Mesendoderm (in vitro differentiated cells): ENCODE data around the gene DGKI.

Experiments
- DNase-seq: peaks from one replicate; pipeline ENCODE4 v3.0.0; 2013
- H2AK5ac ChIP-seq: 2 replicates; pipeline ENCODE4 v1.6.1; 2013; ENCODE audit warnings: low read length, inconsistent platforms
- H2BK120ac ChIP-seq: 2 replicates; pipeline ENCODE4 v1.6.1; 2013; ENCODE audit warnings: low read depth, mild to moderate bottlenecking, low read length, moderate library complexity, mixed read lengths
- H2BK15ac ChIP-seq: replicated peaks from 2 replicates; pipeline ENCODE4 v1.6.1; 2013; ENCODE audit warnings: low read depth, mild to moderate bottlenecking, moderate library complexity
- H2BK5ac ChIP-seq: 2 replicates; pipeline ENCODE4 v1.6.1; 2013; ENCODE audit warnings: low read length, inconsistent platforms
- H3K18ac ChIP-seq: 2 replicates; pipeline ENCODE4 v1.6.1; 2013; ENCODE audit warnings: mild to moderate bottlenecking, low read length, mixed read lengths
- H3K23ac ChIP-seq: one replicate; pipeline ENCODE4 v1.6.1; 2013; ENCODE audit warnings: low read length
- H3K27ac ChIP-seq: 2 replicates; pipeline ENCODE4 v1.5.1; 2013; ENCODE audit warnings: low read depth, mild to moderate bottlenecking, inconsistent platforms, low read length, moderate library complexity
- H3K27me3 ChIP-seq: 2 replicates; pipeline ENCODE4 v1.6.1; 2013; ENCODE audit warnings: low read length, control low read depth, mild to moderate bottlenecking, inconsistent platforms; ENCODE audit not compliant: insufficient read depth, poor library complexity
- H3K36me3 ChIP-seq: 2 replicates; pipeline ENCODE4 v1.6.1; 2013; ENCODE audit warnings: low read length, inconsistent platforms; ENCODE audit not compliant: control insufficient read depth, insufficient read depth
- H3K4ac ChIP-seq: one replicate; pipeline ENCODE4 v1.6.1; 2013; ENCODE audit warnings: low read depth, mild to moderate bottlenecking, low read length, moderate library complexity
- H3K4me1 ChIP-seq: 2 replicates; pipeline ENCODE4 v1.6.1; 2013; ENCODE audit warnings: low read depth, low read length, inconsistent platforms; ENCODE audit not compliant: control insufficient read depth
- H3K4me2 ChIP-seq: 2 replicates; pipeline ENCODE4 v1.6.1; 2013; ENCODE audit warnings: low read length
- H3K4me3 ChIP-seq: 2 replicates; pipeline ENCODE4 v1.5.1; 2013; ENCODE audit warnings: mild to moderate bottlenecking, low read length
- H3K56ac ChIP-seq: one replicate; pipeline ENCODE4 v1.6.1; 2013; ENCODE audit warnings: low read length
- H3K79me1 ChIP-seq: 2 replicates; pipeline ENCODE4 v1.6.1; 2013; ENCODE audit warnings: low read length, inconsistent platforms
- H3K79me2 ChIP-seq: 2 replicates; pipeline ENCODE4 v1.6.1; 2013; ENCODE audit warnings: mild to moderate bottlenecking, low read length; ENCODE audit not compliant: control insufficient read depth, insufficient read depth
- H3K9ac ChIP-seq: 2 replicates; pipeline ENCODE4 v1.6.1; 2013; ENCODE audit warnings: low read length, inconsistent platforms
- H4K5ac ChIP-seq: one replicate; pipeline ENCODE4 v1.6.1; 2013; ENCODE audit warnings: low read length
- H4K8ac ChIP-seq: one replicate; pipeline ENCODE4 v1.6.1; 2013; ENCODE audit warnings: low read depth, mild to moderate bottlenecking, control low read depth, low read length, moderate library complexity
- whole genome bisulfite sequencing: extraction: QIAGEN DNeasy Blood & Tissue Kit; methylation state at CpG from one replicate; pipeline ENCODE4 v1.1.7; 2013; ENCODE audit warnings: low lambda C conversion rate, missing lambda C conversion rate; ENCODE audit not compliant: insufficient coverage; ENCODE audit errors: extremely low coverage; 5-methylcytosine and 5-hydroxymethylcytosine counted together

Gene DGKI

GRCh38 chr7:137572056-137572784 is 274.6 kb downstream of the DGKI start:
- H3K79me1 ChIP-seq, result no peaks in the 10 kb centered on the region
- no peaks in the 10 kb centered on the region for H3K4me1 ChIP-seq
- H2BK5ac ChIP-seq, result no peak overlapping the region
- no peak overlapping the region for H3K4ac ChIP-seq
- H3K36me3 ChIP-seq, result no peaks in the 10 kb centered on the region
- H4K8ac ChIP-seq, result no peak overlapping the region
- no peak overlapping the region for H2AK5ac ChIP-seq
- H2BK120ac ChIP-seq, result no peak overlapping the region
- H3K9ac ChIP-seq, result no peak overlapping the region
- no peak overlapping the region for H3K23ac ChIP-seq
- H3K18ac ChIP-seq, result no peak overlapping the region
- H4K5ac ChIP-seq, result no peak overlapping the region
- no peak overlapping the region for H3K4me3 ChIP-seq
- no peaks in the 10 kb centered on the region for H3K79me2 ChIP-seq
- H3K27ac ChIP-seq, result no peak overlapping the region
- H2BK15ac ChIP-seq, result no peak overlapping the region
- no peak overlapping the region for H3K56ac ChIP-seq
- H3K27me3 ChIP-seq, result no peaks in the 10 kb centered on the region
- H3K4me2 ChIP-seq, result no peak overlapping the region
- WGBS, result no CpG with 5 or more reads among the region's 5 CpGs
- DNase-seq, result no peak

GRCh38 chr7:137564677-137565076 is 282.1 kb downstream of the DGKI start:
- no peak overlapping the region for H2BK15ac ChIP-seq
- no peak overlapping the region for H2AK5ac ChIP-seq
- WGBS, result no CpG with 5 or more reads among the region's 11 CpGs
- H3K18ac ChIP-seq, result no peak overlapping the region
- no peaks in the 10 kb centered on the region for H3K36me3 ChIP-seq
- no peak overlapping the region for H3K56ac ChIP-seq
- H3K4ac ChIP-seq, result no peak overlapping the region
- no peak overlapping the region for H3K4me2 ChIP-seq
- no peaks in the 10 kb centered on the region for H3K79me1 ChIP-seq
- DNase-seq, result peak; percentile 29
- no peak overlapping the region for H4K8ac ChIP-seq
- H2BK5ac ChIP-seq, result no peak overlapping the region
- no peak overlapping the region for H3K9ac ChIP-seq
- no peaks in the 10 kb centered on the region for H3K4me1 ChIP-seq
- H3K27me3 ChIP-seq, result no peaks in the 10 kb centered on the region
- no peak overlapping the region for H4K5ac ChIP-seq
- H3K4me3 ChIP-seq, result no peak overlapping the region
- H2BK120ac ChIP-seq, result no peak overlapping the region
- no peaks in the 10 kb centered on the region for H3K79me2 ChIP-seq
- no peak overlapping the region for H3K27ac ChIP-seq
- H3K23ac ChIP-seq, result no peak overlapping the region

GRCh38 chr7:137563981-137564380 is 282.8 kb downstream of the DGKI start:
- Histone ChIP-seq H3K23ac (no peak overlapping the region), H4K8ac (no peak overlapping the region), H3K27ac (no peak overlapping the region), H3K36me3 (no peaks in the 10 kb centered on the region), H3K27me3 (no peaks in the 10 kb centered on the region), H3K79me1 (no peaks in the 10 kb centered on the region), H3K4me1 (no peaks in the 10 kb centered on the region), H4K5ac (no peak overlapping the region), H3K9ac (no peak overlapping the region), H3K79me2 (no peaks in the 10 kb centered on the region), H3K4ac (no peak overlapping the region), H3K4me3 (no peak overlapping the region), H2BK5ac (no peak overlapping the region), H2AK5ac (no peak overlapping the region), H3K56ac (no peak overlapping the region), H2BK15ac (no peak overlapping the region), H3K4me2 (no peak overlapping the region), H3K18ac (no peak overlapping the region), H2BK120ac (no peak overlapping the region)
- no peak for DNase-seq

GRCh38 chr7:137547485-137547884 is 299.3 kb downstream of the DGKI start:
- Histone ChIP-seq H3K27ac (no peak overlapping the region), H2AK5ac (no peak overlapping the region), H3K9ac (no peak overlapping the region), H3K18ac (no peak overlapping the region), H3K27me3 (no peaks in the 10 kb centered on the region), H4K5ac (no peak overlapping the region), H2BK120ac (no peak overlapping the region), H2BK15ac (no peak overlapping the region), H3K23ac (no peak overlapping the region), H3K36me3 (no peaks in the 10 kb centered on the region), H3K4ac (no peak overlapping the region), H3K79me1 (no peaks in the 10 kb centered on the region), H3K79me2 (no peaks in the 10 kb centered on the region), H4K8ac (no peak overlapping the region), H3K56ac (no peak overlapping the region), H3K4me2 (no peak overlapping the region), H3K4me1 (no peaks in the 10 kb centered on the region), H3K4me3 (no peak overlapping the region), H2BK5ac (no peak overlapping the region)
- no peak for DNase-seq
- WGBS, result no CpG with 5 or more reads among the region's 3 CpGs

- Histone ChIP-seq H3K36me3 (no peaks in the 10 kb centered on the region), H2AK5ac (no peak overlapping the region), H3K79me1 (no peaks in the 10 kb centered on the region), H3K4me2 (no peak overlapping the region), H3K18ac (no peak overlapping the region), H3K27ac (no peak overlapping the region), H2BK120ac (no peak overlapping the region), H3K4me1 (no peaks in the 10 kb centered on the region), H3K9ac (no peak overlapping the region), H3K79me2 (no peaks in the 10 kb centered on the region), H4K5ac (no peak overlapping the region), H4K8ac (no peak overlapping the region), H3K4ac (no peak overlapping the region), H3K56ac (no peak overlapping the region), H3K4me3 (no peak overlapping the region), H3K27me3 (no peaks in the 10 kb centered on the region), H2BK15ac (no peak overlapping the region), H2BK5ac (no peak overlapping the region), H3K23ac (no peak overlapping the region)
- no peak for DNase-seq
- no CpG with 5 or more reads among the region's 4 CpGs for WGBS
These were observed 300.1 kb downstream of the DGKI start for GRCh38 chr7:137546671-137547070.

GRCh38 chr7:137546009-137546408 is 300.8 kb downstream of the DGKI start:
- WGBS, result no CpG with 5 or more reads among the region's 13 CpGs
- Histone ChIP-seq H3K4me3 (no peak overlapping the region), H3K18ac (no peak overlapping the region), H3K4me2 (no peak overlapping the region), H3K79me1 (no peaks in the 10 kb centered on the region), H3K27ac (no peak overlapping the region), H4K5ac (no peak overlapping the region), H3K36me3 (no peaks in the 10 kb centered on the region), H4K8ac (no peak overlapping the region), H3K79me2 (no peaks in the 10 kb centered on the region), H3K4ac (no peak overlapping the region), H2AK5ac (no peak overlapping the region), H3K9ac (no peak overlapping the region), H2BK15ac (no peak overlapping the region), H3K4me1 (no peaks in the 10 kb centered on the region), H3K23ac (no peak overlapping the region), H3K27me3 (no peaks in the 10 kb centered on the region), H3K56ac (no peak overlapping the region), H2BK5ac (no peak overlapping the region), H2BK120ac (no peak overlapping the region)
- DNase-seq, result no peak
